K562 (cell line): ENCODE data around the gene BBS1. TPM values are rescaled to one million over a fixed set of nuclear protein-coding genes. Genes with fewer than 3 reads are reported as not detected.

Experiments used
- ATAC-seq: fragments of 200-7000 bp; cut with Tn5 transposase; 3 replicates; pipeline ENCODE4 v1.9.1; 2020; ENCODE audit warnings: moderate library complexity
- BruUV-seq: library from RNA; stranded (reverse); fragments of 400-500 nt; replicated peaks from 2 replicates; lab custom pipeline; 2021; lab: Mats Ljungman, UMichigan
- CTCF ChIA-PET: fragments of 300-600 bp; formaldehyde crosslinking; extraction: SDS; loops from one replicate; lab custom pipeline; 2021; ENCODE audit warnings: low intra/inter-chr PET ratio; lab: Yijun Ruan, JAX
- POLR2A ChIA-PET: fragments of 300-600, 350-650 bp; sonication (Branson Sonifier 250); formaldehyde crosslinking; extraction: SDS; loops from one replicate; lab custom pipeline; 2021; ENCODE audit warnings: antibody characterized with exemption, inconsistent platforms; lab: Yijun Ruan, JAX
- DNase-seq, 4 experiments: peaks; one replicate each; pipeline versions ENCODE4 v3.0.0 to v3.0.0-alpha.2; 2011 to 2018; ENCODE audit warnings: low spot score in 3 of 4, mixed read lengths in 3 of 4; ENCODE audit errors: extremely low read depth in 1 of 4
- FAIRE-seq: peaks from 2 replicates; lab custom pipeline; 2011; peaks lifted over from hg19 to GRCh38; lab: Jason Lieb, UNC
- H2AFZ ChIP-seq: 2 replicates; pipeline ENCODE4 v1.6.0; 2011; ENCODE audit warnings: low read depth, low read length, control low read depth, inconsistent platforms
- H3K27ac ChIP-seq: fragments of 200-600 bp; 3 replicates; pipeline ENCODE4 v1.8.0; 2011; ENCODE audit warnings: low read depth, mild to moderate bottlenecking, control low read depth, inconsistent platforms, low read length, moderate library complexity, mixed read lengths; ENCODE audit errors: extremely low read depth
- H3K27me3 ChIP-seq, 2 experiments: fragments of 300-600 bp in 1 of 2; 2 replicates in 1 of 2; 3 replicates in 1 of 2; pipeline versions ENCODE4 v1.6.0 to v1.8.0; 2011; ENCODE audit warnings: inconsistent platforms in 2 of 2, low read length in 2 of 2, mild to moderate bottlenecking in 1 of 2, mixed read lengths in 1 of 2, moderate library complexity in 1 of 2; ENCODE audit not compliant: control insufficient read depth in 2 of 2, insufficient read depth in 2 of 2
- H3K36me3 ChIP-seq: fragments of 300-600 bp; 3 replicates; pipeline ENCODE4 v1.8.0; 2011; ENCODE audit warnings: mild to moderate bottlenecking, low read length, inconsistent platforms; ENCODE audit not compliant: control insufficient read depth, insufficient read depth
- H3K4me1 ChIP-seq, 2 experiments: fragments of 200-600 bp in 1 of 2; replicated peaks in 1 of 2; 2 replicates in 1 of 2; 3 replicates in 1 of 2; pipeline versions ENCODE4 v1.5.1 to v1.8.0; 2011; ENCODE audit warnings: inconsistent platforms in 2 of 2, low read length in 2 of 2, mild to moderate bottlenecking in 1 of 2, mixed read lengths in 1 of 2, moderate library complexity in 1 of 2; ENCODE audit not compliant: control insufficient read depth in 2 of 2, insufficient read depth in 2 of 2
- H3K4me2 ChIP-seq: 2 replicates; pipeline ENCODE4 v1.6.1; 2011; ENCODE audit warnings: low read length, control low read depth, inconsistent platforms, mixed read lengths; ENCODE audit not compliant: insufficient read depth
- H3K4me3 ChIP-seq: fragments of 200-600 bp; sonication (generic), shearing (Covaris generic); 2 replicates; pipeline ENCODE4 v1.5.1; 2016; ENCODE audit warnings: control low read depth, inconsistent platforms
- H3K79me2 ChIP-seq: fragments of 200-600 bp; 3 replicates; pipeline ENCODE4 v1.8.0; 2011; ENCODE audit warnings: low read length, inconsistent platforms; ENCODE audit not compliant: control insufficient read depth, insufficient read depth
- H3K9ac ChIP-seq, 2 experiments: 2 replicates each; pipeline versions ENCODE4 v1.6.0 to v1.6.1; 2011; ENCODE audit warnings: low read depth in 2 of 2, low read length in 2 of 2, control low read depth in 1 of 2, inconsistent platforms in 1 of 2, mild to moderate bottlenecking in 1 of 2, mixed read lengths in 1 of 2; ENCODE audit not compliant: insufficient read depth in 1 of 2
- H3K9me1 ChIP-seq: one replicate; pipeline ENCODE4 v1.6.0; 2011; ENCODE audit warnings: inconsistent platforms, mild to moderate bottlenecking, low read length, moderate library complexity; ENCODE audit not compliant: control insufficient read depth, insufficient read depth
- H3K9me3 ChIP-seq: replicated peaks from 2 replicates; pipeline ENCODE4 v1.5.1; 2011; ENCODE audit warnings: low read depth, low read length, inconsistent platforms; ENCODE audit not compliant: control insufficient read depth, insufficient read depth
- H4K20me1 ChIP-seq: replicated peaks from 2 replicates; pipeline ENCODE4 v1.6.1; 2011; ENCODE audit warnings: low read length, inconsistent platforms, mixed read lengths; ENCODE audit not compliant: control insufficient read depth, insufficient read depth
- MBD2 ChIP-seq: sonication (generic); IDR thresholded peaks from 2 replicates; pipeline ENCODE4 v1.6.1; 2016; ENCODE audit warnings: low read depth, borderline replicate concordance
- TCF7 ChIP-seq: sonication (generic); IDR thresholded peaks from 2 replicates; pipeline ENCODE4 v1.6.1; 2016; ENCODE audit warnings: antibody characterized with exemption, borderline replicate concordance
- ZNF408 ChIP-seq: fragments of 250-450 bp; sonication (Bioruptor Pico); IDR thresholded peaks from 2 replicates; pipeline ENCODE4 v1.4.0; 2020; ENCODE audit warnings: low read depth, mild to moderate bottlenecking, moderate library complexity
- ZNF778 ChIP-seq: fragments of 450-650 bp; formaldehyde crosslinking; IDR thresholded peaks from 2 replicates; pipeline ENCODE4 v1.4.0; 2020; ENCODE audit warnings: mild to moderate bottlenecking, moderate library complexity
- WGBS: fragments of 100-300 bp; shearing (Covaris generic); methylation state at CpG from one replicate; pipeline ENCODE4 v1.1.6; 2016; ENCODE audit warnings: low coverage, mixed read lengths; ENCODE audit not compliant: insufficient coverage; ENCODE audit errors: missing lambda C conversion rate; 5-methylcytosine and 5-hydroxymethylcytosine counted together
- in situ Hi-C: fragments of 300-500 bp; cut with MboI; formaldehyde crosslinking; loops from 4 replicates; pipeline ENCODE4 v1.15.0; 2018; ENCODE audit warnings: inconsistent platforms, mixed read lengths
- intact Hi-C: fragments of 100-400 bp; cut with micrococcal nuclease; formaldehyde crosslinking; loops from 2 replicates; pipeline ENCODE4 v1.14.2; 2022
- polyA plus RNA-seq, 8 experiments: library from polyadenylated mRNA; depleted of rRNA in 4 of 8; stranded (reverse) in 5 of 8; unstranded in 3 of 8; fragments of >200 nt; fragmentation: Nextera tagmentation in 2 of 8; fragmentation: Illumina TruSeq in 1 of 8; extraction: Ambion mirVana in 2 of 8; extraction: Trizol in 1 of 8; gene quantifications; 2 replicates each; pipeline versions ENCODE4 v1.2.1 to v1.2.3, GENCODE V29; 2011 to 2014; ENCODE audit warnings: inconsistent platforms in 1 of 8, missing spikeins in 1 of 8
- total RNA-seq, 7 experiments: library from RNA; depleted of rRNA in 6 of 7; stranded (reverse); fragments of >200 nt in 6 of 7; fragmentation: Illumina TruSeq in 2 of 7; extraction: Trizol in 2 of 7; gene quantifications; 2 replicates each; pipeline versions ENCODE4 v1.2.1 to v1.2.3, GENCODE V29; 2011 to 2021; ENCODE audit warnings: low replicate concordance in 1 of 7
- TF ChIP-seq, protein P1 (sequence below): fragments of 450-650 bp; formaldehyde crosslinking; IDR thresholded peaks from 2 replicates; pipeline ENCODE4 v1.4.0; 2022; ENCODE audit warnings: missing genetic modification characterization
- TF ChIP-seq, protein P2 (sequence below): fragments of 450-650 bp; IDR thresholded peaks from 2 replicates; pipeline ENCODE4 v1.6.1; 2017; ENCODE audit warnings: mild to moderate bottlenecking, moderate library complexity
- TF ChIP-seq, protein P3 (sequence below): fragments of 250-450 bp; sonication (Bioruptor Pico); IDR thresholded peaks from 2 replicates; pipeline ENCODE4 v1.8.0; 2021; ENCODE audit warnings: moderate library complexity, mild to moderate bottlenecking, inconsistent platforms
- TF ChIP-seq, protein P4 (sequence below): sonication (generic); formaldehyde crosslinking; IDR thresholded peaks from 2 replicates; pipeline ENCODE4 v1.8.0; 2023; ENCODE audit warnings: mild to moderate bottlenecking, missing genetic modification reagents
- TF ChIP-seq, protein P5 (sequence below): fragments of 200-800 bp; sonication (Bioruptor generic); IDR thresholded peaks from 2 replicates; pipeline ENCODE4 v1.6.1; 2017; ENCODE audit warnings: missing genetic modification characterization, missing compliant biosample characterization

BBS1 gene
- total and polyA plus RNA-seq, 9 of the 15 experiments (the other 6 are each of a cell fraction or from before 2014, with no cell fraction given), result 9.0 to 19.8 (median 12.1) TPM

DNA sequence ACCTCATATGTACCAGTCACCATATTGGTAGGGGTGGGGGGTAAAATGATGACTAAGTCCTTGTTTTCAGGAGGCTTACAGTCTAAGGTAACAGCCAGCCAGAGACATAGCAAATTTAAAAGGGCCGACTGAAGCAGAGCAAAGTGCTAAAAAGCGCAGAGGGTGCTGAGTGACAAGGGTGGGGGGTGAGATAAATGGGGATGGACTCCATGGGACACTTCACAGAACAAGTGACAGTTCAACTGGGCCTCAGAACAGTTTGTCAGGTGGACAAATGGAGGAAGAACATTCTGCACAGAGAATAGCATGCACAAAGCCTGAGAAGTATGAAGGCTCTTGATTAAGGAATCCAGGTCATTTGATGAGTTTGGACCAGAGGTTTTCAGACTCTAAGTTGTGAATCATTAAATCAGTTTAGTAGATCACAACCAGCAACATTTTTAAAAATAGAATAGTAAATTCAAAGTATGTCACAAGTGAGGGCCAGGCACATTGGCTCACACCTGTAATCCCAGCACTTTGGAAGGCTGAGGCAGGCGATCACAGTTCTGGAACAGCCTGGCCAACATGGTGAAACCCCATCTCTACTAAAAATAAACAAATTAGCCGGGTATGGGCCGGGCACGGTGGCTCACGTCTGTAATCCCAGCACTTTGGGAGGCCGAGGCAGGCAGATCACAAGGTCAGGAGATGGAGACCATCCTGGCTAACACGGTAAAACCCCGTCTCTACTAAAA lies 14.0 kb downstream of the BBS1 start:
- TF ChIP-seq, protein P1, sequence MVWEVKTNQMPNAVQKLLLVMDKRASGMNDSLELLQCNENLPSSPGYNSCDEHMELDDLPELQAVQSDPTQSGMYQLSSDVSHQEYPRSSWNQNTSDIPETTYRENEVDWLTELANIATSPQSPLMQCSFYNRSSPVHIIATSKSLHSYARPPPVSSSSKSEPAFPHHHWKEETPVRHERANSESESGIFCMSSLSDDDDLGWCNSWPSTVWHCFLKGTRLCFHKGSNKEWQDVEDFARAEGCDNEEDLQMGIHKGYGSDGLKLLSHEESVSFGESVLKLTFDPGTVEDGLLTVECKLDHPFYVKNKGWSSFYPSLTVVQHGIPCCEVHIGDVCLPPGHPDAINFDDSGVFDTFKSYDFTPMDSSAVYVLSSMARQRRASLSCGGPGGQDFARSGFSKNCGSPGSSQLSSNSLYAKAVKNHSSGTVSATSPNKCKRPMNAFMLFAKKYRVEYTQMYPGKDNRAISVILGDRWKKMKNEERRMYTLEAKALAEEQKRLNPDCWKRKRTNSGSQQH (CRISPR knock-in tag), result no peak
- TF ChIP-seq ZNF408 (CRISPR knock-in tag) (no peak), MBD2 (no peak), ZNF778 (CRISPR knock-in tag) (no peak), TCF7 (no peak)
- TF ChIP-seq, protein P2, sequence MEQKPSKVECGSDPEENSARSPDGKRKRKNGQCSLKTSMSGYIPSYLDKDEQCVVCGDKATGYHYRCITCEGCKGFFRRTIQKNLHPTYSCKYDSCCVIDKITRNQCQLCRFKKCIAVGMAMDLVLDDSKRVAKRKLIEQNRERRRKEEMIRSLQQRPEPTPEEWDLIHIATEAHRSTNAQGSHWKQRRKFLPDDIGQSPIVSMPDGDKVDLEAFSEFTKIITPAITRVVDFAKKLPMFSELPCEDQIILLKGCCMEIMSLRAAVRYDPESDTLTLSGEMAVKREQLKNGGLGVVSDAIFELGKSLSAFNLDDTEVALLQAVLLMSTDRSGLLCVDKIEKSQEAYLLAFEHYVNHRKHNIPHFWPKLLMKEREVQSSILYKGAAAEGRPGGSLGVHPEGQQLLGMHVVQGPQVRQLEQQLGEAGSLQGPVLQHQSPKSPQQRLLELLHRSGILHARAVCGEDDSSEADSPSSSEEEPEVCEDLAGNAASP, result no peak
- TF ChIP-seq, protein P3, sequence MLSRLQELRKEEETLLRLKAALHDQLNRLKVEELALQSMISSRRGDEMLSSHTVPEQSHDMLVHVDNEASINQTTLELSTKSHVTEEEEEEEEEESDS (CRISPR knock-in tag), result no peak
- TF ChIP-seq, protein P4, sequence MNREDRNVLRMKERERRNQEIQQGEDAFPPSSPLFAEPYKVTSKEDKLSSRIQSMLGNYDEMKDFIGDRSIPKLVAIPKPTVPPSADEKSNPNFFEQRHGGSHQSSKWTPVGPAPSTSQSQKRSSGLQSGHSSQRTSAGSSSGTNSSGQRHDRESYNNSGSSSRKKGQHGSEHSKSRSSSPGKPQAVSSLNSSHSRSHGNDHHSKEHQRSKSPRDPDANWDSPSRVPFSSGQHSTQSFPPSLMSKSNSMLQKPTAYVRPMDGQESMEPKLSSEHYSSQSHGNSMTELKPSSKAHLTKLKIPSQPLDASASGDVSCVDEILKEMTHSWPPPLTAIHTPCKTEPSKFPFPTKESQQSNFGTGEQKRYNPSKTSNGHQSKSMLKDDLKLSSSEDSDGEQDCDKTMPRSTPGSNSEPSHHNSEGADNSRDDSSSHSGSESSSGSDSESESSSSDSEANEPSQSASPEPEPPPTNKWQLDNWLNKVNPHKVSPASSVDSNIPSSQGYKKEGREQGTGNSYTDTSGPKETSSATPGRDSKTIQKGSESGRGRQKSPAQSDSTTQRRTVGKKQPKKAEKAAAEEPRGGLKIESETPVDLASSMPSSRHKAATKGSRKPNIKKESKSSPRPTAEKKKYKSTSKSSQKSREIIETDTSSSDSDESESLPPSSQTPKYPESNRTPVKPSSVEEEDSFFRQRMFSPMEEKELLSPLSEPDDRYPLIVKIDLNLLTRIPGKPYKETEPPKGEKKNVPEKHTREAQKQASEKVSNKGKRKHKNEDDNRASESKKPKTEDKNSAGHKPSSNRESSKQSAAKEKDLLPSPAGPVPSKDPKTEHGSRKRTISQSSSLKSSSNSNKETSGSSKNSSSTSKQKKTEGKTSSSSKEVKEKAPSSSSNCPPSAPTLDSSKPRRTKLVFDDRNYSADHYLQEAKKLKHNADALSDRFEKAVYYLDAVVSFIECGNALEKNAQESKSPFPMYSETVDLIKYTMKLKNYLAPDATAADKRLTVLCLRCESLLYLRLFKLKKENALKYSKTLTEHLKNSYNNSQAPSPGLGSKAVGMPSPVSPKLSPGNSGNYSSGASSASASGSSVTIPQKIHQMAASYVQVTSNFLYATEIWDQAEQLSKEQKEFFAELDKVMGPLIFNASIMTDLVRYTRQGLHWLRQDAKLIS, result no peak
- TF ChIP-seq, protein P5, sequence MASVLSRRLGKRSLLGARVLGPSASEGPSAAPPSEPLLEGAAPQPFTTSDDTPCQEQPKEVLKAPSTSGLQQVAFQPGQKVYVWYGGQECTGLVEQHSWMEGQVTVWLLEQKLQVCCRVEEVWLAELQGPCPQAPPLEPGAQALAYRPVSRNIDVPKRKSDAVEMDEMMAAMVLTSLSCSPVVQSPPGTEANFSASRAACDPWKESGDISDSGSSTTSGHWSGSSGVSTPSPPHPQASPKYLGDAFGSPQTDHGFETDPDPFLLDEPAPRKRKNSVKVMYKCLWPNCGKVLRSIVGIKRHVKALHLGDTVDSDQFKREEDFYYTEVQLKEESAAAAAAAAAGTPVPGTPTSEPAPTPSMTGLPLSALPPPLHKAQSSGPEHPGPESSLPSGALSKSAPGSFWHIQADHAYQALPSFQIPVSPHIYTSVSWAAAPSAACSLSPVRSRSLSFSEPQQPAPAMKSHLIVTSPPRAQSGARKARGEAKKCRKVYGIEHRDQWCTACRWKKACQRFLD (CRISPR knock-in tag), result no peak
- Histone ChIP-seq H3K9me1 (no peaks in the 10 kb centered on the region), H3K27ac (no peak overlapping the region), H3K9ac (no peak overlapping the region), H3K4me3 (no peak overlapping the region), H3K79me2 (no peaks in the 10 kb centered on the region), H3K9me3 (no peaks in the 10 kb centered on the region), H2AFZ (no peak overlapping the region), H3K36me3 (peaks cover 15% of the 10 kb centered on the region; the same call in 1 of the 3 replicates), H4K20me1 (no peaks in the 10 kb centered on the region), H3K27me3 (no peaks in the 10 kb centered on the region), H3K4me1 (peaks cover 0 to 4% of the 10 kb centered on the region in 2 experiments; a peak in 1 of 5 replicates), H3K4me2 (no peak overlapping the region)
- no peak for FAIRE-seq
- intact Hi-C loops (no loop called here), in situ Hi-C loops (no loop called here)
- no peak for ATAC-seq
- ChIA-PET POLR2A (no interaction called here), CTCF (no interaction called here)
- WGBS, result 76% methylated on average over 9 of the region's 10 CpGs
- no TSS peak for BruUV-seq
- DNase-seq, result no peak
